K562 (cell line): ENCODE data around the gene KASH5. TPM values are rescaled to one million over a fixed set of nuclear protein-coding genes. Genes with fewer than 3 reads are reported as not detected.

Experiments used
- BRF1 ChIP-seq: IDR thresholded peaks from 3 replicates; pipeline ENCODE4 v1.6.1; 2011; ENCODE audit warnings: borderline replicate concordance, mild to moderate bottlenecking; ENCODE audit not compliant: insufficient read length; ENCODE audit errors: extremely low read depth
- CBFB ChIP-seq: sonication (generic); formaldehyde crosslinking; IDR thresholded peaks from 2 replicates; pipeline ENCODE4 v1.4.0; 2020; ENCODE audit warnings: mild to moderate bottlenecking, missing genetic modification reagents
- CEBPG ChIP-seq, 3 experiments: fragments of 200-800 bp in 1 of 3; sonication (Bioruptor generic) in 1 of 3; sonication (generic) in 1 of 3; formaldehyde crosslinking in 1 of 3; IDR thresholded peaks in 2 of 3; conservative IDR thresholded peaks in 1 of 3; 2 replicates each; pipeline versions ENCODE4 v1.6.1 to v1.8.0; 2016 to 2022; ENCODE audit warnings: missing compliant biosample characterization in 2 of 3, missing genetic modification characterization in 2 of 3, mild to moderate bottlenecking in 1 of 3, missing genetic modification reagents in 1 of 3
- CHD1 ChIP-seq: fragments of 200-600 bp; sonication (generic); IDR thresholded peaks from one replicate; pipeline ENCODE4 v1.6.1; 2012; ENCODE audit warnings: mild to moderate bottlenecking, moderate library complexity, low read length, inconsistent platforms
- E2F8 ChIP-seq: fragments of 450-650 bp; IDR thresholded peaks from 2 replicates; pipeline ENCODE4 v1.7.1; 2018; ENCODE audit warnings: mild to moderate bottlenecking, low read depth; ENCODE audit not compliant: partially characterized antibody
- HDAC3 ChIP-seq: fragments of 450-650 bp; IDR thresholded peaks from 2 replicates; pipeline ENCODE4 v1.6.1; 2018; ENCODE audit warnings: borderline replicate concordance, mild to moderate bottlenecking, moderate library complexity; ENCODE audit not compliant: partially characterized antibody
- MAX ChIP-seq: sonication (generic); formaldehyde crosslinking; IDR thresholded peaks from 2 replicates; pipeline ENCODE4 v1.9.0; 2022; ENCODE audit warnings: mild to moderate bottlenecking, missing genetic modification reagents
- MNT ChIP-seq, 2 experiments: fragments of 450-650 bp; conservative IDR thresholded peaks; 2 replicates each; pipeline ENCODE4 v1.6.1; 2017; ENCODE audit warnings: mild to moderate bottlenecking in 2 of 2, moderate library complexity in 2 of 2
- MYC ChIP-seq, 2 experiments: fragments of 250-450 bp in 1 of 2; sonication (Bioruptor Pico) in 1 of 2; IDR thresholded peaks; 2 replicates each; pipeline versions ENCODE4 v1.5.1 to v1.6.1; 2012 to 2021; ENCODE audit warnings: low read depth in 2 of 2, borderline replicate concordance in 1 of 2, improper control_type of control experiment in 1 of 2, low read length in 1 of 2, mild to moderate bottlenecking in 1 of 2, moderate library complexity in 1 of 2
- RFX5 ChIP-seq: IDR thresholded peaks from 2 replicates; pipeline ENCODE4 v1.6.1; 2011; ENCODE audit warnings: low read depth, mild to moderate bottlenecking, improper control_type of control experiment, low read length
- TEAD1 ChIP-seq, 2 experiments: fragments of 450-650 bp in 1 of 2; sonication (generic) in 1 of 2; formaldehyde crosslinking; IDR thresholded peaks; 2 replicates each; pipeline versions ENCODE4 v1.4.0 to v1.8.0; 2020 to 2022; ENCODE audit warnings: mild to moderate bottlenecking in 2 of 2, missing genetic modification reagents in 1 of 2
- ZNF175 ChIP-seq: fragments of 200-800 bp; sonication (Bioruptor generic); IDR thresholded peaks from 2 replicates; pipeline ENCODE4 v1.6.1; 2016; ENCODE audit warnings: low read depth, mild to moderate bottlenecking, missing genetic modification characterization, missing compliant biosample characterization
- ZNF316 ChIP-seq: fragments of 450-650 bp; IDR thresholded peaks from 2 replicates; pipeline ENCODE4 v1.6.1; 2016
- polyA plus RNA-seq, 8 experiments: library from polyadenylated mRNA; depleted of rRNA in 4 of 8; stranded (reverse) in 5 of 8; unstranded in 3 of 8; fragments of >200 nt; fragmentation: Nextera tagmentation in 2 of 8; fragmentation: Illumina TruSeq in 1 of 8; extraction: Ambion mirVana in 2 of 8; extraction: Trizol in 1 of 8; gene quantifications; 2 replicates each; pipeline versions ENCODE4 v1.2.1 to v1.2.3, GENCODE V29; 2011 to 2014; ENCODE audit warnings: inconsistent platforms in 1 of 8, missing spikeins in 1 of 8
- total RNA-seq, 7 experiments: library from RNA; depleted of rRNA in 6 of 7; stranded (reverse); fragments of >200 nt in 6 of 7; fragmentation: Illumina TruSeq in 2 of 7; extraction: Trizol in 2 of 7; gene quantifications; 2 replicates each; pipeline versions ENCODE4 v1.2.1 to v1.2.3, GENCODE V29; 2011 to 2021; ENCODE audit warnings: low replicate concordance in 1 of 7
- TF ChIP-seq, protein P1 (sequence below): fragments of 200-800 bp; sonication (Bioruptor generic); IDR thresholded peaks from 2 replicates; pipeline ENCODE4 v1.6.1; 2017; ENCODE audit warnings: missing genetic modification characterization, missing compliant biosample characterization
- TF ChIP-seq, protein P2 (sequence below), 2 experiments: IDR thresholded peaks; 2 replicates each; pipeline ENCODE4 v1.6.1; 2012; ENCODE audit warnings: improper control_type of control experiment in 2 of 2, low read depth in 2 of 2, low read length in 2 of 2, borderline replicate concordance in 1 of 2

The KASH5 gene
- total and polyA plus RNA-seq, 9 of the 15 experiments (the other 6 are each of a cell fraction or from before 2014, with no cell fraction given), result 0.07 to 0.84 (median 0.34) TPM; not detected in 1

DNA sequence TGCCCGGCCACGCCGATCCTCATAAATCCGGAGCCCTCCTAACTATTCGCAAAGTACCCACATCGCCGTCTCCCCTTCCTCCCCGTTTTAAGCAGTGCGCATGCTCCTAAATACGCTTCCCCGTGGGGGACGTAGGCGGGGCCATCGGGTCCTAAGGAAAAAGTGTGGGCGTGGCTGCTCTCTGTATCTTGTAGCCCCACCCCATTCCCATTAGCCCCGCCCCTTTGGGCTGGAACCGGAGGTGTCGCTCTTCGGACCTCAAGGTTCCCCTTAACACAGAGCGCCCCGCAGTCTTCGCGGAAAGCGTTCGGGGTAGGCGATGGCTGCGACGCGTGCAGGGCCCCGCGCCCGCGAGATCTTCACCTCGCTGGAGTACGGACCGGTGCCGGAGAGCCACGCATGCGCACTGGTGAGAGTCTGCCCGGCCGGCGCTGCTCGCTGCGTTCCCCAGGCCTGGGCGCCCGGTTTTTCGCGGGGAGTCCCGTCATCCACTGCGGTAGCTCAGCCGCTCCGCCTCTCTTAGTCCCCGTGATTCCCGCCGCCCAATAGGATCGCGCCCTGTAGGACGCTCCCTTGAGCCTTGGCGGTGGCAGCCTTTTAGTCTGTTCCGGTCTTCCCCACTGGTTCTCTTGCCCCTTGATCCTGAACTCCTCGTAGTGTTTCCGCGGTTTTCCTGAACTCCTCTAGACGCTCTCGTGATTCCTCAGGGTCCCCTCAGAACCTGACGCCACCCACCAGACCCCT, 65.1 kb downstream of the KASH5 start, which contains the start of gene ALDH16A1 (continued):
- TF ChIP-seq E2F8, result peak; percentile 69
- peak; percentile 67; the same call in 1 of the 2 replicates for TF ChIP-seq MYC (IDR thresholded peaks at IDR 0.05; ENCODE audit: low read depth, low read length)
- TF ChIP-seq MYC (CRISPR knock-in tag; IDR thresholded peaks at IDR 0.05; ENCODE audit: borderline replicate concordance, low read depth), result no peak
- no peak for TF ChIP-seq RFX5
- TF ChIP-seq CBFB, result no peak; the same call in 1 of the 2 replicates
- TF ChIP-seq MAX (CRISPR knock-in tag), result peak; percentile 79
- peak in 1 of 2 experiments; percentile 74; a peak in 3 of 4 replicates for TF ChIP-seq MNT (conservative IDR thresholded peaks at IDR 0.05)
- no peak for TF ChIP-seq ZNF316
- TF ChIP-seq HDAC3, result no peak
- no peak for TF ChIP-seq ZNF175 (CRISPR knock-in tag)
- TF ChIP-seq CEBPG (CRISPR knock-in tag; IDR thresholded peaks at IDR 0.05), result no peak
- TF ChIP-seq CEBPG (tag; conservative IDR thresholded peaks at IDR 0.05 in 1 of 2, IDR thresholded peaks at IDR 0.05 in 1 of 2), result no peak
- TF ChIP-seq, protein P1, sequence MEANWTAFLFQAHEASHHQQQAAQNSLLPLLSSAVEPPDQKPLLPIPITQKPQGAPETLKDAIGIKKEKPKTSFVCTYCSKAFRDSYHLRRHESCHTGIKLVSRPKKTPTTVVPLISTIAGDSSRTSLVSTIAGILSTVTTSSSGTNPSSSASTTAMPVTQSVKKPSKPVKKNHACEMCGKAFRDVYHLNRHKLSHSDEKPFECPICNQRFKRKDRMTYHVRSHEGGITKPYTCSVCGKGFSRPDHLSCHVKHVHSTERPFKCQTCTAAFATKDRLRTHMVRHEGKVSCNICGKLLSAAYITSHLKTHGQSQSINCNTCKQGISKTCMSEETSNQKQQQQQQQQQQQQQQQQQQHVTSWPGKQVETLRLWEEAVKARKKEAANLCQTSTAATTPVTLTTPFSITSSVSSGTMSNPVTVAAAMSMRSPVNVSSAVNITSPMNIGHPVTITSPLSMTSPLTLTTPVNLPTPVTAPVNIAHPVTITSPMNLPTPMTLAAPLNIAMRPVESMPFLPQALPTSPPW, result peak; percentile 61; the same call in 1 of the 2 replicates
- TF ChIP-seq, protein P2, sequence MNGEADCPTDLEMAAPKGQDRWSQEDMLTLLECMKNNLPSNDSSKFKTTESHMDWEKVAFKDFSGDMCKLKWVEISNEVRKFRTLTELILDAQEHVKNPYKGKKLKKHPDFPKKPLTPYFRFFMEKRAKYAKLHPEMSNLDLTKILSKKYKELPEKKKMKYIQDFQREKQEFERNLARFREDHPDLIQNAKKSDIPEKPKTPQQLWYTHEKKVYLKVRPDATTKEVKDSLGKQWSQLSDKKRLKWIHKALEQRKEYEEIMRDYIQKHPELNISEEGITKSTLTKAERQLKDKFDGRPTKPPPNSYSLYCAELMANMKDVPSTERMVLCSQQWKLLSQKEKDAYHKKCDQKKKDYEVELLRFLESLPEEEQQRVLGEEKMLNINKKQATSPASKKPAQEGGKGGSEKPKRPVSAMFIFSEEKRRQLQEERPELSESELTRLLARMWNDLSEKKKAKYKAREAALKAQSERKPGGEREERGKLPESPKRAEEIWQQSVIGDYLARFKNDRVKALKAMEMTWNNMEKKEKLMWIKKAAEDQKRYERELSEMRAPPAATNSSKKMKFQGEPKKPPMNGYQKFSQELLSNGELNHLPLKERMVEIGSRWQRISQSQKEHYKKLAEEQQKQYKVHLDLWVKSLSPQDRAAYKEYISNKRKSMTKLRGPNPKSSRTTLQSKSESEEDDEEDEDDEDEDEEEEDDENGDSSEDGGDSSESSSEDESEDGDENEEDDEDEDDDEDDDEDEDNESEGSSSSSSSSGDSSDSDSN (IDR thresholded peaks at IDR 0.05; ENCODE audit: borderline replicate concordance in 1 of 2, low read depth in 2 of 2, low read length in 2 of 2), result peak in 1 of 2 experiments; percentile 66; a peak in 1 of 4 replicates
- no peak for TF ChIP-seq BRF1
- TF ChIP-seq CHD1, result no peak
- TF ChIP-seq TEAD1 (CRISPR knock-in tag; IDR thresholded peaks at IDR 0.05), result peak in 1 of 2 experiments; percentile 79; a peak in 1 of 4 replicates
